OCI-LY3 (cell line): ENCODE measurements around the gene ZMIZ1.

Source experiments
- H2AFZ ChIP-seq: fragments of 200-600, 300-600 bp; shearing (Covaris generic); 2 replicates; pipeline ENCODE4 v1.6.0; 2014; ENCODE audit warnings: antibody characterized with exemption, low read depth, low read length
- H3K27ac ChIP-seq: fragments of 200-600, 300-600 bp; sonication (generic); 2 replicates; pipeline ENCODE4 v1.5.1; 2014; ENCODE audit warnings: mild to moderate bottlenecking, low read length, moderate library complexity, mixed read lengths
- H3K27me3 ChIP-seq: fragments of 200-600, 300-600 bp; sonication (generic); 2 replicates; pipeline ENCODE4 v1.6.1; 2014; ENCODE audit warnings: low read depth, low read length, mixed read lengths
- H3K36me3 ChIP-seq: fragments of 200-600, 300-600 bp; sonication (generic); replicated peaks from 2 replicates; pipeline ENCODE3; 2014; ENCODE audit warnings: low read depth, low read length, mixed read lengths
- H3K4me1 ChIP-seq: fragments of 300-600, 200-600 bp; sonication (generic); 2 replicates; pipeline ENCODE4 v1.6.1; 2014; ENCODE audit warnings: low read length, mixed read lengths
- H3K4me2 ChIP-seq: fragments of 200-600, 300-600 bp; sonication (generic); 2 replicates; pipeline ENCODE4 v1.6.1; 2014; ENCODE audit warnings: low read length, mixed read lengths
- H3K4me3 ChIP-seq: fragments of 300-600, 200-600 bp; sonication (generic); 2 replicates; pipeline ENCODE4 v1.5.1; 2014; ENCODE audit warnings: antibody characterized with exemption, mild to moderate bottlenecking, low read length, moderate library complexity
- H3K79me2 ChIP-seq: fragments of 300-600, 200-600 bp; shearing (Covaris generic); 2 replicates; pipeline ENCODE4 v1.6.1; 2014; ENCODE audit warnings: mild to moderate bottlenecking, low read length, mixed read lengths
- H3K9ac ChIP-seq: fragments of 300-600, 200-600 bp; shearing (Covaris generic); 2 replicates; pipeline ENCODE4 v1.6.0; 2014; ENCODE audit warnings: mild to moderate bottlenecking, low read length, moderate library complexity
- H3K9me3 ChIP-seq: fragments of 200-600, 300-600 bp; shearing (Covaris generic); 2 replicates; pipeline ENCODE4 v1.6.1; 2014; ENCODE audit warnings: low read length, mixed read lengths; ENCODE audit not compliant: insufficient read depth
- H4K20me1 ChIP-seq: fragments of 200-600, 300-600 bp; sonication (generic); 2 replicates; pipeline ENCODE4 v1.6.1; 2016; ENCODE audit warnings: low read length, mixed read lengths; ENCODE audit not compliant: insufficient read depth
- CTCF ChIP-seq: fragments of 200-600, 300-600 bp; sonication (generic); IDR thresholded peaks from 2 replicates; pipeline ENCODE4 v1.5.1; 2014; ENCODE audit warnings: antibody characterized with exemption, low read length, low read depth
- EZH2phosphoT487 ChIP-seq: fragments of 200-600 bp; shearing (Covaris generic); IDR thresholded peaks from 2 replicates; pipeline ENCODE4 v1.6.1; 2018; ENCODE audit warnings: antibody characterized with exemption, mixed run types, low read depth

The ZMIZ1 gene

DNA sequence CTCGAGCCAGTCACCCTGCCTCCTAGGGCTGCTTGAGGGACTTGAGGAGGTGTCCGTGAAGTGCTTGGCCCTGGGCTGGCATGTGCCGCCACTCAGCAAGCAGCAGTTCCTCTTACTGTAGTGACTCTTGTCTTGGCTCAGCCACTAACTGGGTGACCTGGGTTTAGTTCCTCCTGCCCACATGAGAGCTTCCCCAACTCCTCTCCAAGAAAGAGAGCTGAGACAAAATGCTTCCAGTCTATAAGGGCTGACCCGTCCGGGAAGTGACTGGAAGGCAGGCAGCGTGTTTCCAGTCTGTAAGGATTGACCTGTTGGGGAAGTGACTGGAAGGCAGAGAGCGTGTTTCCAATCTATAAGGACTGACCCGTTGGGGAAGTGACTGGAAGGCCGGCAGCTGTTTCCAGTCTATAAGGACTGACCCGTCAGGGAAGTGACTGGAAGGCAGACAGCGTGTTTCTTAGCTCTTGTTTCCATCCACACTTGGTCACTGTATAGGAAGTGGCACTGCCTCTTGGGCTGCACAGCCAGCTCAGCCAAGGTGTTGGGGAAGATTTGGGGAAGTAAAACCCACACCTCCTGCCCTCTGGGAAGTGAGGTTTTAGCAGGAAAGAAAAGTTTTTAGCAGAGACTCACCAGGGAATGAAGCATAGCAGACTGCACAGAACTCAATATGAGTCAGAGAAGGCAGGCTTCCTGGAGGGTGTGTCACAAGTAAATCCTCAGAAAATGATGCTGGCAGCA lies 225.2 kb downstream of the ZMIZ1 start:
- no peaks in the 10 kb centered on the region for H3K27me3 ChIP-seq
- H3K4me2 ChIP-seq: peak overlapping the region; percentile 36
- H2AFZ ChIP-seq: no peak overlapping the region
- H3K9ac ChIP-seq: no peak overlapping the region; the same call in 1 of the 2 replicates
- no peaks in the 10 kb centered on the region for H3K79me2 ChIP-seq
- no peak overlapping the region for H3K4me3 ChIP-seq
- peak overlapping the region; percentile 44 for H3K27ac ChIP-seq
- peaks cover 32% of the 10 kb centered on the region for H3K36me3 ChIP-seq
- no peak for TF ChIP-seq CTCF
- TF ChIP-seq EZH2phosphoT487: no peak
- H3K9me3 ChIP-seq: no peaks in the 10 kb centered on the region
- peaks cover 45% of the 10 kb centered on the region for H3K4me1 ChIP-seq
- no peaks in the 10 kb centered on the region for H4K20me1 ChIP-seq

GRCh38 chr10:79295563-79295962 lies 226.8 kb downstream of the ZMIZ1 start:
- Histone ChIP-seq H3K4me1 (peaks cover 45% of the 10 kb centered on the region), H3K27ac (no peak overlapping the region), H4K20me1 (no peaks in the 10 kb centered on the region), H2AFZ (no peak overlapping the region), H3K79me2 (no peaks in the 10 kb centered on the region), H3K4me2 (peak overlapping the region; percentile 54; the same call in 1 of the 2 replicates), H3K36me3 (peaks cover 32% of the 10 kb centered on the region), H3K4me3 (no peak overlapping the region), H3K9me3 (no peaks in the 10 kb centered on the region), H3K27me3 (no peaks in the 10 kb centered on the region), H3K9ac (no peak overlapping the region)
- TF ChIP-seq EZH2phosphoT487 (no peak), CTCF (no peak)

GRCh38 chr10:79296431-79296830 lies 227.7 kb downstream of the ZMIZ1 start:
- peaks cover 32% of the 10 kb centered on the region for H3K36me3 ChIP-seq
- TF ChIP-seq CTCF (no peak), EZH2phosphoT487 (no peak)
- peak overlapping the region; percentile 35; the same call in 1 of the 2 replicates for H3K4me3 ChIP-seq
- H3K9ac ChIP-seq: peak overlapping the region; percentile 31; the same call in 1 of the 2 replicates
- H3K9me3 ChIP-seq: no peaks in the 10 kb centered on the region
- H3K4me1 ChIP-seq: peaks cover 45% of the 10 kb centered on the region
- H2AFZ ChIP-seq: no peak overlapping the region
- no peaks in the 10 kb centered on the region for H3K27me3 ChIP-seq
- H3K27ac ChIP-seq: peak overlapping the region; percentile 41
- no peaks in the 10 kb centered on the region for H3K79me2 ChIP-seq
- peak overlapping the region; percentile 54 for H3K4me2 ChIP-seq
- H4K20me1 ChIP-seq: no peaks in the 10 kb centered on the region

- H4K20me1 ChIP-seq: no peaks in the 10 kb centered on the region
- peaks cover 37% of the 10 kb centered on the region for H3K4me1 ChIP-seq
- no peak overlapping the region for H3K4me3 ChIP-seq
- no peak overlapping the region for H3K9ac ChIP-seq
- H3K36me3 ChIP-seq: peaks cover 30% of the 10 kb centered on the region
- TF ChIP-seq CTCF (no peak), EZH2phosphoT487 (no peak)
- H3K27me3 ChIP-seq: no peaks in the 10 kb centered on the region
- H2AFZ ChIP-seq: no peak overlapping the region
- no peaks in the 10 kb centered on the region for H3K79me2 ChIP-seq
- H3K9me3 ChIP-seq: no peaks in the 10 kb centered on the region
- H3K27ac ChIP-seq: no peak overlapping the region
- H3K4me2 ChIP-seq: no peak overlapping the region
These were observed 229.9 kb downstream of the ZMIZ1 start for GRCh38 chr10:79298403-79299244.
